ENCODE data around the gene BAZ2B.
"Not testable (repeated sequence)": the region's sequence is repeated elsewhere in the genome, so short reads cannot be mapped to it uniquely, and the experiment has no call there.

The BAZ2B gene

DNA sequence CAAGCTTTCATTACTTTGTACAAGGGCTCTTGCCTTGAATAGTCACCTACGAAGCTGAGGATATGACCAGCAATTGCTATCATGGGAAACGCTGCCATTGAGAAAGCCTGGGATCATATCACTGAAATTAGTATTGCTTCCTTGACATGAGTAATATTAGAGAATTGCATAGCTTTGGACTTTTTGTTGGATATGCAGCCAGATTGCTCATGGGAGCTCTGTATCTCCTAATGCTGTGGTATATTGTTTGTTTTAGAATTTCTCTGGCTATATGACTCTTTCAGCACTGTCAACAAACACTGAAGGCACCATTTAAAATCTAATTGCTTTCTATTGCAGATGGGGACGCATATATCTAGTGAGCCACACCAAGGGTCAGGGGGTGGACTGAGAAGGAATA lies 249.8 kb downstream of the BAZ2B start:
- Histone ChIP-seq H3K9me2 (replicated peaks; ENCODE audit: low read depth, low read length) (no peaks in the 10 kb centered on the region), H3K36me3 (ENCODE audit: insufficient read depth, low read length) (peaks cover 11% of the 10 kb centered on the region; the same call in 1 of the 2 replicates), H3K4me2 (ENCODE audit: low read depth, low read length, poor library complexity, severe bottlenecking) (no peak overlapping the region), H3K9ac (ENCODE audit: low read depth, low read length, poor library complexity, severe bottlenecking) (no peak overlapping the region), H3K27me3 (ENCODE audit: insufficient read depth, low read length, poor library complexity, severe bottlenecking) (no peaks in the 10 kb centered on the region), H3K9me3 (ENCODE audit: insufficient read depth, low read depth, low read length) (no peaks in the 10 kb centered on the region), H3F3A (ENCODE audit: low read depth) (no peaks in the 10 kb centered on the region), H3K4me3 (ENCODE audit: low read length, poor library complexity, severe bottlenecking) (no peak overlapping the region), H2AFZ (ENCODE audit: low read length) (no peak overlapping the region), H4K20me1 (ENCODE audit: insufficient read depth, low read length, poor library complexity, severe bottlenecking) (no peaks in the 10 kb centered on the region), H3K4me1 (ENCODE audit: insufficient read depth, low read length, poor library complexity, severe bottlenecking) (no peaks in the 10 kb centered on the region), H3K79me2 (ENCODE audit: insufficient read depth, low read length) (no peaks in the 10 kb centered on the region)
- TF ChIP-seq, protein P1, sequence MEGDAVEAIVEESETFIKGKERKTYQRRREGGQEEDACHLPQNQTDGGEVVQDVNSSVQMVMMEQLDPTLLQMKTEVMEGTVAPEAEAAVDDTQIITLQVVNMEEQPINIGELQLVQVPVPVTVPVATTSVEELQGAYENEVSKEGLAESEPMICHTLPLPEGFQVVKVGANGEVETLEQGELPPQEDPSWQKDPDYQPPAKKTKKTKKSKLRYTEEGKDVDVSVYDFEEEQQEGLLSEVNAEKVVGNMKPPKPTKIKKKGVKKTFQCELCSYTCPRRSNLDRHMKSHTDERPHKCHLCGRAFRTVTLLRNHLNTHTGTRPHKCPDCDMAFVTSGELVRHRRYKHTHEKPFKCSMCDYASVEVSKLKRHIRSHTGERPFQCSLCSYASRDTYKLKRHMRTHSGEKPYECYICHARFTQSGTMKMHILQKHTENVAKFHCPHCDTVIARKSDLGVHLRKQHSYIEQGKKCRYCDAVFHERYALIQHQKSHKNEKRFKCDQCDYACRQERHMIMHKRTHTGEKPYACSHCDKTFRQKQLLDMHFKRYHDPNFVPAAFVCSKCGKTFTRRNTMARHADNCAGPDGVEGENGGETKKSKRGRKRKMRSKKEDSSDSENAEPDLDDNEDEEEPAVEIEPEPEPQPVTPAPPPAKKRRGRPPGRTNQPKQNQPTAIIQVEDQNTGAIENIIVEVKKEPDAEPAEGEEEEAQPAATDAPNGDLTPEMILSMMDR (conservative IDR thresholded peaks at IDR 0.05; ENCODE audit: low read length), result no peak
- TF ChIP-seq EZH2phosphoT487 (IDR thresholded peaks at IDR 0.05; ENCODE audit: borderline replicate concordance), result no peak

DNA sequence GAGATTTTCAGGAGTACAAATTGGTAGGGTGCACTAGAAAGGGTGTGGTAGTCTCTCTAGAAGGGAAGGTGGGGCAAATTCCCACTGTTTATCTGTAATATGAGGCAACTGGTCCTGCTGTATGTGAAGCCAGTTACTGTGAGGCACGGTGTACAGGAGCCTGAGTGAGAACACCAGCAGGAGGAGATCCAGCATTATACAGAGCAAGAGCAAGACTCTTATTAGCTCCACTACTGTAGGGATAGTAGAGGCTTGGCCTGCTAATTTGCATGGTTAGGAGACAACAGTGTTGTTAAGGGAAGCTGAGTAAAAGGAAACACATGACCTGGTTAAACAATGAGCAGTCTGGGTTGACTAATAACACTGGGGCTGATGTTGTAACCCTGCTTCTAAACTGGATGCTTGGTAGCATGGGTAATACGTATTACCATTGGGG lies 253.5 kb downstream of the BAZ2B start:
- H3K4me2 ChIP-seq (ENCODE audit: low read depth, low read length, poor library complexity, severe bottlenecking), result no peak overlapping the region
- H3K9ac ChIP-seq (ENCODE audit: low read depth, low read length, poor library complexity, severe bottlenecking), result no peak overlapping the region
- H3K79me2 ChIP-seq (ENCODE audit: insufficient read depth, low read length), result no peaks in the 10 kb centered on the region
- TF ChIP-seq, protein P1 (conservative IDR thresholded peaks at IDR 0.05; ENCODE audit: low read length), result no peak
- no peak for TF ChIP-seq EZH2phosphoT487 (IDR thresholded peaks at IDR 0.05; ENCODE audit: borderline replicate concordance)
- no peaks in the 10 kb centered on the region for H3K4me1 ChIP-seq (ENCODE audit: insufficient read depth, low read length, poor library complexity, severe bottlenecking)
- no peak overlapping the region for H3K4me3 ChIP-seq (ENCODE audit: low read length, poor library complexity, severe bottlenecking)
- no peaks in the 10 kb centered on the region for H3K27me3 ChIP-seq (ENCODE audit: insufficient read depth, low read length, poor library complexity, severe bottlenecking)
- H4K20me1 ChIP-seq (ENCODE audit: insufficient read depth, low read length, poor library complexity, severe bottlenecking), result no peaks in the 10 kb centered on the region
- H3F3A ChIP-seq (ENCODE audit: low read depth), result no peaks in the 10 kb centered on the region
- H2AFZ ChIP-seq (ENCODE audit: low read length), result no peak overlapping the region
- H3K36me3 ChIP-seq (ENCODE audit: insufficient read depth, low read length), result peaks cover 1% of the 10 kb centered on the region; the same call in 1 of the 2 replicates
- H3K9me3 ChIP-seq (ENCODE audit: insufficient read depth, low read depth, low read length), result no peaks in the 10 kb centered on the region
- H3K9me2 ChIP-seq (replicated peaks; ENCODE audit: low read depth, low read length), result no peaks in the 10 kb centered on the region

DNA sequence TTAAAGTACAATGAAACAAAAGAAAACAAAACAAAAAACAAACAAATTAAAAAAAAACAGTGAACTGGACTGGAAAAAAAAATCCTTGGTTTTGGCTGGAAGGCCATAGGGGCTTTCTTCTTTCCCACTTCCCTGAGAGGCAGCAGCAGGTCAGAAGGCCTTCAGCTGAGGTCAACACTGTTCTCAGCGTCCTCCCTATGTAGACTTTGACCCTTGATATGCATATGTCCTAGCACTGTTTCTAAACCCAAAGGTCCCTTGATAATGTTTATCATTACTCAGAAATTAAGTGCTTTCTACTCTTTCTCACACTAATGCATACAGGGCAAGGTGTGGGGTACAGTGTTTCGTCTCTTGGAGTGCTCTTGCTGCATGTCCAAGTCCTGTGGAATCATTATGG lies 254.3 kb downstream of the BAZ2B start:
- no peaks in the 10 kb centered on the region for H3K27me3 ChIP-seq (ENCODE audit: insufficient read depth, low read length, poor library complexity, severe bottlenecking)
- H3K36me3 ChIP-seq (ENCODE audit: insufficient read depth, low read length), result no peaks in the 10 kb centered on the region
- H3K9ac ChIP-seq (ENCODE audit: low read depth, low read length, poor library complexity, severe bottlenecking), result no peak overlapping the region
- H3K4me2 ChIP-seq (ENCODE audit: low read depth, low read length, poor library complexity, severe bottlenecking), result no peak overlapping the region
- TF ChIP-seq, protein P1 (conservative IDR thresholded peaks at IDR 0.05; ENCODE audit: low read length), result no peak
- no peak for TF ChIP-seq EZH2phosphoT487 (IDR thresholded peaks at IDR 0.05; ENCODE audit: borderline replicate concordance)
- no peaks in the 10 kb centered on the region for H3K4me1 ChIP-seq (ENCODE audit: insufficient read depth, low read length, poor library complexity, severe bottlenecking)
- no peaks in the 10 kb centered on the region for H3K9me3 ChIP-seq (ENCODE audit: insufficient read depth, low read depth, low read length)
- no peaks in the 10 kb centered on the region for H3F3A ChIP-seq (ENCODE audit: low read depth)
- H4K20me1 ChIP-seq (ENCODE audit: insufficient read depth, low read length, poor library complexity, severe bottlenecking), result no peaks in the 10 kb centered on the region
- H2AFZ ChIP-seq (ENCODE audit: low read length), result no peak overlapping the region
- no peaks in the 10 kb centered on the region for H3K9me2 ChIP-seq (replicated peaks; ENCODE audit: low read depth, low read length)
- no peaks in the 10 kb centered on the region for H3K79me2 ChIP-seq (ENCODE audit: insufficient read depth, low read length)
- H3K4me3 ChIP-seq (ENCODE audit: low read length, poor library complexity, severe bottlenecking), result no peak overlapping the region

DNA sequence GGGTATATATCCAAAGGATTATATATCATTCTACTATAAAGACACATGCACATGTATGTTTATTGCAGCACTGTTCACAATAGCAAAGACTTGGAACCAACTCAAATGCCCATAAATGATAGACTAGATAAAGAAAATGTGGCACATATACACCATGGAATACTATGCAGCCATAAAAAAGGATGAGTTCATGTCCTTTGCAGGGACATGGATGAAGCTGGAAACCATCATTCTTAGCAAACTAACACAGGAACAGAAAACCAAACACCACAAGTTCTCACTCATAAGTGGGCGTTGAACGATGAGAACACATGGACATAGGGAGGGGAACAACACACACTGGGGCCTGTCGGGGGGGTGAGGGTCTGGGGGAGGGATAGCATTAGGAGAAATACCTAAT lies 254.7 kb downstream of the BAZ2B start:
- not testable (repeated sequence) for H3K4me2 ChIP-seq (ENCODE audit: low read depth, low read length, poor library complexity, severe bottlenecking); H3K79me2 ChIP-seq (ENCODE audit: insufficient read depth, low read length); H3K9me3 ChIP-seq (ENCODE audit: insufficient read depth, low read depth, low read length); H3K9ac ChIP-seq (ENCODE audit: low read depth, low read length, poor library complexity, severe bottlenecking); H3F3A ChIP-seq (ENCODE audit: low read depth); H3K4me3 ChIP-seq (ENCODE audit: low read length, poor library complexity, severe bottlenecking); H2AFZ ChIP-seq (ENCODE audit: low read length); H3K9me2 ChIP-seq (replicated peaks; ENCODE audit: low read depth, low read length); H3K4me1 ChIP-seq (ENCODE audit: insufficient read depth, low read length, poor library complexity, severe bottlenecking); H3K27me3 ChIP-seq (ENCODE audit: insufficient read depth, low read length, poor library complexity, severe bottlenecking); H3K36me3 ChIP-seq (ENCODE audit: insufficient read depth, low read length); H4K20me1 ChIP-seq (ENCODE audit: insufficient read depth, low read length, poor library complexity, severe bottlenecking)

Measured in Loucy (cell line).